Measurements from ENCODE around the gene ENPP3.

Gene ENPP3

DNA sequence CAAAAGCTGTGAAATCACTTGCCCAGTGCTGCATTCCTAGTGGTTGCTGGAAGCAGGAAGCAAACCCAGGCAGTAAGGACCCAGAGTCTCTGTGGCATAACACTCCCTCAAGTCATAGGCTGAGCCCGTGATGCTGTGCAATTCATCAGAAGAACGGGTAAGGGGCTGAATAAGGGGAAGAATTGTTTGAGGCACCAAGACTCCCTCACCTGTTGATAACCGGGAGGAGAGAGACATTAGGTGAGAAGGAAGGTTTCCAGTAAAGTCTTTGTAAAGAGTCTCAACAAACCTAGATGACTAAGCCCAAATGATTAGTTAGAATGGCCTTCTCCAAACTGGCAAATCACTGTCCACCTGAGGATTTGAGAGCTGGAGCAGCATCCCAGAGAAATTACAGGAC is 18.3 kb downstream of the ENPP3 start:
- TF ChIP-seq, protein P1, sequence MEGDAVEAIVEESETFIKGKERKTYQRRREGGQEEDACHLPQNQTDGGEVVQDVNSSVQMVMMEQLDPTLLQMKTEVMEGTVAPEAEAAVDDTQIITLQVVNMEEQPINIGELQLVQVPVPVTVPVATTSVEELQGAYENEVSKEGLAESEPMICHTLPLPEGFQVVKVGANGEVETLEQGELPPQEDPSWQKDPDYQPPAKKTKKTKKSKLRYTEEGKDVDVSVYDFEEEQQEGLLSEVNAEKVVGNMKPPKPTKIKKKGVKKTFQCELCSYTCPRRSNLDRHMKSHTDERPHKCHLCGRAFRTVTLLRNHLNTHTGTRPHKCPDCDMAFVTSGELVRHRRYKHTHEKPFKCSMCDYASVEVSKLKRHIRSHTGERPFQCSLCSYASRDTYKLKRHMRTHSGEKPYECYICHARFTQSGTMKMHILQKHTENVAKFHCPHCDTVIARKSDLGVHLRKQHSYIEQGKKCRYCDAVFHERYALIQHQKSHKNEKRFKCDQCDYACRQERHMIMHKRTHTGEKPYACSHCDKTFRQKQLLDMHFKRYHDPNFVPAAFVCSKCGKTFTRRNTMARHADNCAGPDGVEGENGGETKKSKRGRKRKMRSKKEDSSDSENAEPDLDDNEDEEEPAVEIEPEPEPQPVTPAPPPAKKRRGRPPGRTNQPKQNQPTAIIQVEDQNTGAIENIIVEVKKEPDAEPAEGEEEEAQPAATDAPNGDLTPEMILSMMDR (IDR thresholded peaks at IDR 0.05; ENCODE audit: low read depth, low read length) = no peak
- no peaks in the 10 kb centered on the region for H3K4me1 ChIP-seq
- H3K27me3 ChIP-seq = no peaks in the 10 kb centered on the region
- no peak overlapping the region for H3K4me3 ChIP-seq (ENCODE audit: low read depth, low read length)
- no peak for DNase-seq
- no peaks in the 10 kb centered on the region for H3K9me3 ChIP-seq
- no peaks in the 10 kb centered on the region for H3K36me3 ChIP-seq

DNA sequence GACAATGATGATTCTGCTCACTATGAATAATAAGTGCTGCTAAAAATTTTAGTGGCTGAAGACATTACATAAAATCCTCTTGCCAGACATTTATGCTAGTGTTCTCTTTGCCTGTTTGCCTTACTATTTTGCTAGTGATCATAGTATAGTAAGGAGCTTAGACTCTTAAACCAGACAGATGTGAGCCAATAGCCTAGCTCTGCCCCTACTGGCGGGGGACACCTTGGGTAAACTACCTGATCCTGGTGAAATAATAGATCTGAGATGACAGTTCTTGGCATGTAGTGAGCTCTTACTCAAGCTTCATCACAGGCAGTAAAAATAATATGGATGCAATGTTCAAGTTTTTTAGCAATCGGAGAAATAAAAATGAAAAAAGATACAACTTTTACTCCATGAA is 18.8 kb downstream of the ENPP3 start:
- H3K36me3 ChIP-seq = no peaks in the 10 kb centered on the region
- no peak overlapping the region for H3K4me3 ChIP-seq (ENCODE audit: low read depth, low read length)

DNA sequence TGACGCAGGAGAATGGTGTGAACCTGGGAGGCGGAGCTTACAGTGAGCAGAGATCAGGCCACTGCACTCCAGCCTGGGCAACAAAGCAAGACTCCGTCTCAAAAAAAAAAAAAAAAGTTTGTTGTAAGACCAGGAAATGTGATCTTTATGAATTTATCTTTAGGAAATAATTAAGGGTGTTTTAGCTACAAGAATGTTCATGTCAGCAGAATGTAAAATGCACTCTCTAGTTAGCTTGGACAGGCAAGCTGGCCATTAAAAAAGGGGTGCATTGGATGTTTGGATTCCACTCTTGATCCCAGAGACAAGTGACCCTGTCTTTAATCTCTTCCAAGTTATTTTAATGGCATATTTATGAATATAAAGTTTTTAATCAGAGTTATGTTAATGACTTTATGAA is 19.6 kb downstream of the ENPP3 start:
- Histone ChIP-seq H3K27me3 (no peaks in the 10 kb centered on the region), H3K9me3 (no peaks in the 10 kb centered on the region), H3K4me1 (no peaks in the 10 kb centered on the region), H3K36me3 (no peaks in the 10 kb centered on the region), H3K4me3 (ENCODE audit: low read depth, low read length) (no peak overlapping the region)
- TF ChIP-seq, protein P1 (IDR thresholded peaks at IDR 0.05; ENCODE audit: low read depth, low read length) = no peak
- DNase-seq = no peak

More for the DNA sequence above, 18.8 kb downstream of the ENPP3 start:
- DNase-seq = no peak
- TF ChIP-seq, protein P1 (IDR thresholded peaks at IDR 0.05; ENCODE audit: low read depth, low read length) = no peak
- Histone ChIP-seq H3K4me1 (no peaks in the 10 kb centered on the region), H3K9me3 (no peaks in the 10 kb centered on the region), H3K27me3 (no peaks in the 10 kb centered on the region)

DNA sequence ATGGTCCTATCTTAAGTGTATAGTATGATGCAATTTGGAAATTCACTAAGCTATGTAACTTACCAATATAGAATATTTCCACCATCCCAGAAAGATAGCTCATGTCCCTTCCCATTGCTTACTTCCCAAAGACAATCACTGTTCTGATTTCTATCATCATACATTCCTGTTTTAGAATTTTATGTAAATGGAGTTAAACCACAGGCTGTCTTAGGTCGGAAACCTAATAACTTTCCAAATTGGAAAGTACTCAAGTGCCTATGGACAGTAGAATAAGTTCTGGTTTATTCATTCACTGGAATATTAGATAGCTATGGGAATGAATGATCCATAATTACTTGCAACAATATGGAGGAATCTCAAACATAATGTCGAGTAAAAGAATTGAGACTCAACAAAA is 20.1 kb downstream of the ENPP3 start:
- no peaks in the 10 kb centered on the region for H3K4me1 ChIP-seq
- DNase-seq = no peak
- no peaks in the 10 kb centered on the region for H3K36me3 ChIP-seq
- H3K4me3 ChIP-seq (ENCODE audit: low read depth, low read length) = no peak overlapping the region
- H3K9me3 ChIP-seq = no peaks in the 10 kb centered on the region
- no peaks in the 10 kb centered on the region for H3K27me3 ChIP-seq
- TF ChIP-seq, protein P1 (IDR thresholded peaks at IDR 0.05; ENCODE audit: low read depth, low read length) = no peak

DNA sequence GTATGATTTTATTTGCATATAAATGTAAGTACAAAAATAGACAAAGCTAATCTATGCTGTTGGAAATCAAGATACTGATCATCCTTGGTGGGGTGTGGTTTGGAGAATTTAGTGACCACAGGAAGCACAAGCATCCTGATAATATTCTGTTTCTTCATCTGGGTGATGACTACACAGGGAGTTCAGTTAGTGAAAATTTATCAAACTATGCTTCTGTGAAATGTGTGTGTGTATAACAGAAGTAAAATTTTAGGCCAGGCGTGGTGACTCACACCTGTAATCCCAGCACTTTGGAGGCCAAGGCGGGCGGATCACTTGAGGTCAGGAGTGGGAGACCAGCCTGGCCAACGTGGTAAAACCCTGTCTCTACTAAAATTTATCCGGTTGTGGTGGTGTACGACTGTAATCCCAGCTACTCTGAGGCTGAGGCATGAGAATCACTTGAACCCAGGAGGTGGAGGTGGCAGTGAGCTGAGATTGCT is 20.6 kb downstream of the ENPP3 start:
- Histone ChIP-seq H3K9me3 (no peaks in the 10 kb centered on the region), H3K4me1 (no peaks in the 10 kb centered on the region), H3K4me3 (ENCODE audit: low read depth, low read length) (no peak overlapping the region), H3K27me3 (no peaks in the 10 kb centered on the region), H3K36me3 (no peaks in the 10 kb centered on the region)
- DNase-seq = no peak
- TF ChIP-seq, protein P1 (IDR thresholded peaks at IDR 0.05; ENCODE audit: low read depth, low read length) = no peak

DNA sequence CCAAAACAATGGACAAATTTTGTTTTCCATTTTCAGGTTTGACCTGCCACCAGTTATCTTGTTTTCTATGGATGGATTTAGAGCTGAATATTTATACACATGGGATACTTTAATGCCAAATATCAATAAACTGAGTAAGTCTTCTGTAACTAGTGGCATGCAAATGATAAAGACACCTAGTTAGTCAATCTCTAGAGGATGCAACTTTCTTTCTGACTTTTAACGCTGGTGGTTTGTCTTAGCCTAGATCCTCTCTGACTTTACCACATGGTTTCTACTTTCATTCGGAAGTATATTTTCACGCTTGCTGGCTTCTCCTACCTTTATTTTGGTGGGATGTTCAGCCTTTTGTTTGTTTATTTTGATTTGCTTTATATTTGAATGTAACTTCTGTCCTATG is 21.2 kb downstream of the ENPP3 start:
- no peaks in the 10 kb centered on the region for H3K36me3 ChIP-seq
- DNase-seq = no peak
- TF ChIP-seq, protein P1 (IDR thresholded peaks at IDR 0.05; ENCODE audit: low read depth, low read length) = no peak

More for the DNA sequence above, 21.2 kb downstream of the ENPP3 start:
- Histone ChIP-seq H3K4me3 (ENCODE audit: low read depth, low read length) (no peak overlapping the region), H3K9me3 (no peaks in the 10 kb centered on the region), H3K27me3 (no peaks in the 10 kb centered on the region), H3K4me1 (no peaks in the 10 kb centered on the region)
